Activated CD4-positive, alpha-beta T cell treated with anti-CD3 and anti-CD28 coated beads, Interleukin-2, amount 10 ng/mL, durations not matched to agents 24 days and 14 days (primary cell): Measurements from ENCODE around the gene IKZF4. TPM values are rescaled to one million over a fixed set of nuclear protein-coding genes. Genes with fewer than 3 reads are reported as not detected.
"Not testable (repeated sequence)": the region's sequence is repeated elsewhere in the genome, so short reads cannot be mapped to it uniquely, and the experiment has no call there.

Source experiments
- DNase-seq: peaks from one replicate; pipeline ENCODE4 v3.0.0; 2022
- H3K27ac Mint-ChIP-seq: one replicate; pipeline ENCODE4 v1.8.0; 2022; ENCODE audit warnings: mild to moderate bottlenecking, mixed read lengths
- H3K27me3 Mint-ChIP-seq: one replicate; pipeline ENCODE4 v1.8.0; 2022; ENCODE audit warnings: mixed read lengths
- H3K36me3 Mint-ChIP-seq: one replicate; pipeline ENCODE4 v1.8.0; 2022; ENCODE audit warnings: low read depth, mild to moderate bottlenecking, mixed read lengths
- H3K4me1 Mint-ChIP-seq: one replicate; pipeline ENCODE4 v1.8.0; 2021; ENCODE audit warnings: mixed read lengths
- H3K4me3 Mint-ChIP-seq: one replicate; pipeline ENCODE4 v1.8.0; 2022; ENCODE audit warnings: mild to moderate bottlenecking, moderate library complexity, mixed read lengths
- H3K9me3 Mint-ChIP-seq: one replicate; pipeline ENCODE4 v1.8.0; 2021; ENCODE audit warnings: mixed read lengths
- intact Hi-C: fragments of 100-400 bp; cut with micrococcal nuclease; formaldehyde crosslinking; loops from one replicate; pipeline ENCODE4 v1.15.1; 2023
- total RNA-seq: library from RNA; stranded (reverse); gene quantifications from 2 replicates; pipeline ENCODE4 v1.2.3, GENCODE V29; 2022

IKZF4 gene
- total RNA-seq: 24.3 and 26.1 TPM in 2 replicates

DNA sequence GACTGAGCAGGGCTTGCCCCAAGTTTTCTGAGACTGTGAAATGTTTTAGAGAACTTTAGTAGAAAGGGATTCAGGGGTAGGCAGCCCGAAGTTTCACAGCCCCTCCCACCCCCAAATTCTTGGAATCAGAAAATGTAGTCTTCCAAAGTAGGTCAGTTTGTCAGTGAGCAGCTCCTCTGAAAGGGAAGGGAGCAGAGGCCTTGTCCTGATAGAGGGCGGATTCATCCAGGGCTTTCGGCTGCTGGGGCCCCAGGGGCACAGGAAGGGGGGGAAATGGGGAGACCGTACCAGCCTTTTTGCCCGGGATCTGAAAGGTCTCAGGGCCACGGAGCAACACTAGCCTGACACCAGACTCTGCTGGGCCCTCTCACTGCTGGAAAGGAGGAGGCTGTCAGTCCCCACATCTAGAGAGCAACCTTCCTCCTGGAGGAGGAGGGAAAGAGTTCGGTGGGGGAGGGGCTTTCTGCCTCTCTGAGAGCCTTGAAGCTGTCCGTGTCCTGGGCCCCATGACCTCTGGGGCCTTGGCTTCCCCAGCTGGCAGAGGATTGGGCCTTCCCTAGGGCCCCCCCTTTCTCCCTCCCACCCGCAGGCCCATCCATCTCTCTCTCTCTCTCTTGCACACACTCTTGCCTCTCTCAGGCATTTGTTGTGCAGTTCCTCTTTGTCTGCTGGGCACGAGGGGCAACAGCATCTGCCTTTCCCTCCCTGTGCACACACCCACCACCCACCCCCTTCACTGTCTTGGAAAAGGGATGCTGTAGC is at the start of gene IKZF4:
IKZF4 (plus strand) TSS at position 621 of the 762 bp plus-strand sequence. CDS start 451 bp downstream, outside the sequence.
- peak within 1 kb of the TSS; percentile 100 for H3K4me3 Mint-ChIP-seq
- peak within 1 kb of the TSS; percentile 99 for H3K27ac Mint-ChIP-seq
- peak; percentile 77 for DNase-seq
- H3K4me1 Mint-ChIP-seq: peaks cover 47% of the 10 kb centered on the region
- peaks cover 24% of the 10 kb centered on the region for H3K36me3 Mint-ChIP-seq
- no peaks in the 10 kb centered on the region for H3K9me3 Mint-ChIP-seq
- intact Hi-C loops: loop anchor here (1.0 to 2.0 kb wide), 3 partner anchors 14 to 47 kb away; partner anchors contain the start of gene RPS26
- no peaks in the 10 kb centered on the region for H3K27me3 Mint-ChIP-seq

DNA sequence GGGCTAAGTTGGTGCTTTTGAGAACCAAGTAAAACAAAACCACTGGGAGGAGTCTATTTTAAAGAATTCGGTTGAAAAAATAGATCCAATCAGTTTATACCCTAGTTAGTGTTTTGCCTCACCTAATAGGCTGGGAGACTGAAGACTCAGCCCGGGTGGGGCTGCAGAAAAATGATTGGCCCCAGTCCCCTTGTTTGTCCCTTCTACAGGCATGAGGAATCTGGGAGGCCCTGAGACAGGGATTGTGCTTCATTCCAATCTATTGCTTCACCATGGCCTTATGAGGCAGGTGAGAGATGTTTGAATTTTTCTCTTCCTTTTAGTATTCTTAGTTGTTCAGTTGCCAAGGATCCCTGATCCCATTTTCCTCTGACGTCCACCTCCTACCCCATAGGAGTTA is 48.8 kb upstream of the IKZF4 start:
- intact Hi-C loops: no loop called here
- peaks cover 25% of the 10 kb centered on the region for H3K36me3 Mint-ChIP-seq
- H3K4me1 Mint-ChIP-seq: peaks cover 35% of the 10 kb centered on the region
- H3K27me3 Mint-ChIP-seq: no peaks in the 10 kb centered on the region
- H3K27ac Mint-ChIP-seq: peak overlapping the region; percentile 30
- H3K4me3 Mint-ChIP-seq: no peak overlapping the region
- H3K9me3 Mint-ChIP-seq: no peaks in the 10 kb centered on the region
- DNase-seq: no peak

DNA sequence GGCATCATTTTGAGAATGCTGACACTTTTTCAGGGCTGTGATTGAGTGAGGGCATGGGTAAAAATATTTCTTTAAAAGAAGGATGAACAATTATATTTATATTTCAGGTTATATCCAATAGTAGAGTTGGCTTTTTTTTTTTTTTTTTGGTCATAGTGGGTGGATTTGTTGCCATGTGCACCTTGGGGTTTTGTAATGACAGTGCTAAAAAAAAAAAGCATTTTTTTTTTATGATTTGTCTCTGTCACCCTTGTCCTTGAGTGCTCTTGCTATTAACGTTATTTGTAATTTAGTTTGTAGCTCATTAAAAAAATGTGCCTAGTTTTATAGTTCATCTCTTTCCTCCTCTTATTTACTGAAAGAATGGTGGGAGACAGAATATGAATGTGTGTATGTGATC is 48.4 kb upstream of the IKZF4 start:
- Mint-ChIP-seq H3K36me3 (peaks cover 25% of the 10 kb centered on the region), H3K9me3 (no peaks in the 10 kb centered on the region), H3K27me3 (no peaks in the 10 kb centered on the region), H3K4me1 (peaks cover 34% of the 10 kb centered on the region), H3K4me3 (no peak overlapping the region), H3K27ac (peak overlapping the region; percentile 30)
- DNase-seq: no peak
- intact Hi-C loops: no loop called here

DNA sequence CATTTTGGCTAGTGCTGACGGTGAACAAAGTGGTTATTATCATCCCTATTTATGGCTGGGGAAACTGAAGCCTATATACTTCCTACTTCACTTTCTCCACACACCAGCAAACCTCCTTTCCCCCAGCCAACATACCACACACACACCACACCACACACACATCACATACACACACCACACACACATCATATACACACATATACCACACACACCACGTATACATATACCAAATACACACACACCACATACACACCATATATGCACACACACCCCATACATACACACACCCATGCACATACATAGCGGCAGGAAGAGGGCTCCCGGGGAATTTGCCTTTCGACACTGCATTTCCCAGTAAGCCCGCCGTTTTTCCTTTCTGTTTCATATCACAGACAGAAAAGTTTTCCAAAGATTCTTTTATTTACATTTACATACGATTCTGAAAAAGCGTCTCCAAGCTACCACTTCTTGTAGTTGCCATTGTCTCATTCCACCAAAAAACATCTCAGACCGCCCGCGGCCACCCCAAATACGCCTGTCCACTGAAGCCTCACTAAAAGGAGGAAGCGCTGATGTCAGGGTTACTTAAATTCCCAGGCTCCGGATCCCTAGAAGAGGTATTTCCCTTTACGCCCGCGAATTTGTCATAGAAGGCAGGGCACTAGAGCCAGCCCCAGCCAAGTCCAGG is 47.8 kb upstream of the IKZF4 start:
- no peak for DNase-seq
- peaks cover 25% of the 10 kb centered on the region for H3K36me3 Mint-ChIP-seq
- peaks cover 31% of the 10 kb centered on the region for H3K4me1 Mint-ChIP-seq
- no peak overlapping the region for H3K4me3 Mint-ChIP-seq
- no peaks in the 10 kb centered on the region for H3K27me3 Mint-ChIP-seq
- H3K27ac Mint-ChIP-seq: no peak overlapping the region
- H3K9me3 Mint-ChIP-seq: no peaks in the 10 kb centered on the region
- intact Hi-C loops: loop anchor here (1.0 kb wide), 5 partner anchors 44 to 156 kb away; partner anchors contain the start of genes IKZF4, PA2G4, RPL41 and SARNP

DNA sequence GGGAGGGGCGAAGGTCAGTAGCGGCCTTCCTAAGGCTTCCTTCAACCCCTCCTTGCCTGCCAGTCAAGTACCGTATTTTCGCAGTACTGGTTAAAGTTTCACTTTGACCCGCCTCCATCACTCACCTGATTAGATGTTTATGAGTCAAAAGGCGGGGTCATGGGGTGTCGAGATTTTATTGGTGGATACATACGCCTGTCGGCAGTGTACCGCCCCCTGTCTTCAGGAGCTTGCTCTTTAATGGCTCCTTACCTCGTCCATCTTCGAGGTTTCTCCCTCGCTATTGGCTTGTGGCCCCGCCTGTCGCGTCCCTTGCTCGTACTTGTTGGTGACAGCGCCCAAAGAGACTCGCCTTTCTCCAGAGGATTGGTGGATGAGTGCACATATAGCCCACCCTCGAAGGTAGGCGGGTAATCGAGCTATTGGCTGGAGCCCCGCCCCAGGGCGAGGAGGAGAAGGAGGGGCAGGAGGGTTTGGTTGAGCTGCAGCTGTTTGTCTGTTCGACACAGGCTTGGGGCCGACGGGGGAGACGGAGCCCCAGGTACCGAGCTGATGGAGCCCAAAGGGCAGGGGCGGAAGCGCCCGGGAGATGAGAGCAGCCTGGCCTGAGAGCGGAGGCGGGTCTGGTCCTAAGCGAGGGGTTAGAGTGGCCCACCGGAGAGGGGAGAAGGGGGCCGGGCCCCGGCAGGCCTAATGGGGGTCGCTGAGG is 47.1 kb upstream of the IKZF4 start, which contains the start of gene RAB5B:
RAB5B (plus strand) TSS at position 480 of the 709 bp plus-strand sequence. CDS start 12,883 bp downstream, outside the sequence.
- no peaks in the 10 kb centered on the region for H3K27me3 Mint-ChIP-seq
- no peak within 1 kb of the TSS for H3K4me3 Mint-ChIP-seq
- peaks cover 28% of the 10 kb centered on the region for H3K4me1 Mint-ChIP-seq
- intact Hi-C loops: loop anchor here (1.0 kb wide), 7 partner anchors 7 to 156 kb away; partner anchors contain the start of genes CDK2, IKZF4, PA2G4 and PMEL
- H3K9me3 Mint-ChIP-seq: no peaks in the 10 kb centered on the region
- H3K27ac Mint-ChIP-seq: no peak within 1 kb of the TSS
- DNase-seq: peak; percentile 99
- peaks cover 21% of the 10 kb centered on the region for H3K36me3 Mint-ChIP-seq

DNA sequence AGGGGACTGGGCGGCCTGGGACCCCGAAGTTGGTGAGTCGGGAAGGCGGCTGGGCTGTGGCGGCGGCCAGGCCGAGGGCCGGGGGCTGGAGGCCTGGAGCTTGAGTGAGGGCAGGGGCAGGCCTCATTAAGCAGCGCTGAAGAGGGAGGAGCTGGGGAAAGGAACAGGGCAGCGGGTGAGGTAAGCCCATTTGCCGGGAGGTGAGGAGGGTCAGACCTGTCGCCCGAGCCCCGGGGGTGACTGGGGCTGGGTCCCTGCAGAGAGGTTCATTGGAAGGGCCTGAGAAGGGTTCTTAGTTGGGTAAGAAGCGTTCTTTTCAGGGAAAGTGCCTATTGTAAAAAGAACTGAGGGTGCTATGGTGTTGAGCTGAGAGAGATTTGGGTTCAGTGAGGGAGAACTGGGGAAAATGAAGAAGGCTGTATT is 46.5 kb upstream of the IKZF4 start:
- Mint-ChIP-seq H3K9me3 (no peaks in the 10 kb centered on the region), H3K36me3 (peaks cover 24% of the 10 kb centered on the region), H3K27me3 (no peaks in the 10 kb centered on the region), H3K4me3 (no peak overlapping the region), H3K4me1 (peaks cover 30% of the 10 kb centered on the region), H3K27ac (no peak overlapping the region)
- DNase-seq: peak; percentile 86
- intact Hi-C loops: loop anchor here (1.0 kb wide), 2 partner anchors 8 to 67 kb away; partner anchors contain the start of genes CDK2, PMEL and RPS26

DNA sequence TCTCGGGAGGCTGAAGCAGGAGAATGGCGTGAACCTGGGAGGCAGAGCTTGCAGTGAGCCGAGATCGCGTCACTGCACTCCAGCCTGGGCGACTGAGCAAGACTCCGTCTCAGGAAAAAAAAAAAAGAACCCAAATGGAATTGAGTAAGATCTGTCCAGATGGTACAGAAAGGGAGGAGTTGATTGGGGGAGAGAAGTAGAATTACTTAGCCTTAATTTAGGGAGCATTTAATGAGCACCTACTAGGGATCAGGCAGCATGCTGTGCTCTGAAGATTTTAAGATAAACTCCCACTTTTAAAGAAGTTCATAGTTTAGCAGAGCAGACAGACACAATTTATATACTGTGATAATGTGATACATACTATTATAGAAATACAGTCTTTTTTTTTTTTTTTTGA is 42.5 kb upstream of the IKZF4 start:
- Mint-ChIP-seq H3K27me3 (no peaks in the 10 kb centered on the region), H3K9me3 (no peaks in the 10 kb centered on the region), H3K4me3 (no peak overlapping the region), H3K36me3 (peaks cover 27% of the 10 kb centered on the region), H3K27ac (no peak overlapping the region), H3K4me1 (peaks cover 25% of the 10 kb centered on the region)
- DNase-seq: no peak
- intact Hi-C loops: no loop called here

DNA sequence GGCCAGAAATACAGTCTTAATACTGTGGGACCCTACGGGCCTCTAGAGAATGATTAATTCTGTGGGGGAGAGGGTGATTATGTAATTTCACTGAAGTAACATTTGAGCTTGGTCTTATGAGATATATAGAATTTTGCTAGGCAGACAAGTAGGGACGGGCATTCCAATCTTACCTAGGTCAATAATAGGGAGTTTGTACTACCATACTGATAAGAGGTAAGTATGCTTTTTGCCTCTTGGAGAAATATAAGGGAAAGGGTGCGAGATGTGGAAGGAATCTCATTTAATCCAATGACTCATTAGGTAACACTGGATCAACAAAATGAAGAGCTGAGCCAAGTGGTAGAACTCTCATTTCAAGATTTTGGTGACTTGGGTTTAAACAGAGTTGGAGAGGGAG is 41.8 kb upstream of the IKZF4 start:
- intact Hi-C loops: no loop called here
- no peaks in the 10 kb centered on the region for H3K9me3 Mint-ChIP-seq
- no peaks in the 10 kb centered on the region for H3K27me3 Mint-ChIP-seq
- no peak overlapping the region for H3K4me3 Mint-ChIP-seq
- no peak overlapping the region for H3K27ac Mint-ChIP-seq
- peaks cover 32% of the 10 kb centered on the region for H3K36me3 Mint-ChIP-seq
- no peak for DNase-seq
- peaks cover 25% of the 10 kb centered on the region for H3K4me1 Mint-ChIP-seq

DNA sequence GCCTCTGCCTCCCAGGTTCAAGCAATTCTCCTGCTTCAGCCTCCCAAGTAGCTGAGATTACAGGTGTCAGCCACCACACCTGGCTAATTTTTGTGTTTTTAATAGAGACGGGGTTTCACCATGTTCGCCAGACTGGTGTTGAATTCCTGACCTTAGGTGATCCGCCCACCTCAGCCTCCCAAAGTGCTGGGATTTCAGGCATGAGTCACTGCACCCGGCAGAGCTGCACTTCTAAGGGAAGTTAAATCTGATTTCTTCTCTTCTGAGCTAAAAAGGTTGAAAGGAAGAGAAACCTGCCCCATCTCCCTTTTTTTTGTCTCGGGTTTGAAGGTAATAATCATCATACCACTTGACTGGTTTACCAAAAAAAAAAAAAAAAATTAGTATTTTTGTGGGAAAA is 39.0 kb upstream of the IKZF4 start:
- H3K4me3 Mint-ChIP-seq, H3K9me3 Mint-ChIP-seq, intact Hi-C loops, DNase-seq, H3K27me3 Mint-ChIP-seq, H3K27ac Mint-ChIP-seq: not testable (repeated sequence)
- Mint-ChIP-seq H3K4me1 (peaks cover 18% of the 10 kb centered on the region), H3K36me3 (peaks cover 38% of the 10 kb centered on the region)

DNA sequence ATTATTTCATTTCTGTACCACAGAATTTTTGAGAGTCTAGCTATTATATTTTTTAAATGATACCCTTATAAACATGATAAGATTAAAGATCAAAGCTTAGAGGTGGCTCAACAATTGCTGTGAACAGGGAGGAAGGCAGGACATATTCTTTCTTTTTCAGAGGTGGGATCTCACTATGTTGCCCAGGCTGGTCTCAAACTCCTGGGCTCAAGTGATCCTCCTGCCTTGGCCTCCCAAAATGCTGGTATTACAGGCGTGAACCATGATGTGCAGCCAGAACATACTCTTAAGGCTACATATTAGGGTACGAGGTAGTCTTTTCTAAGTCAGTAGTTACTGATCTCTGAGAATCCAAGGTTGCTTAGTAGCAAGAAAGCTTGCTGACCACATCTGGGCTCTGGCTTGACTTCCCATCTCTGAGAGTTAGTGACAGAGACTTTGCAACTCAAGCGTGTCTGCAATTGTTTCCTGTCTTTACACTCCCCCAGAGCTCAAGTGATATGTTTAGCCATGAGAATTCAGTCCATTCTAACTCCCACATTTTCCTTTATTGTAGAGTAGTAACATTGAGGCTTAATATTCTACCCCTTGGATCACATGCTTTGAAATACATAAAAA is 38.4 kb upstream of the IKZF4 start:
- Mint-ChIP-seq H3K27me3 (no peaks in the 10 kb centered on the region), H3K36me3 (peaks cover 38% of the 10 kb centered on the region)
- intact Hi-C loops: no loop called here

DNA sequence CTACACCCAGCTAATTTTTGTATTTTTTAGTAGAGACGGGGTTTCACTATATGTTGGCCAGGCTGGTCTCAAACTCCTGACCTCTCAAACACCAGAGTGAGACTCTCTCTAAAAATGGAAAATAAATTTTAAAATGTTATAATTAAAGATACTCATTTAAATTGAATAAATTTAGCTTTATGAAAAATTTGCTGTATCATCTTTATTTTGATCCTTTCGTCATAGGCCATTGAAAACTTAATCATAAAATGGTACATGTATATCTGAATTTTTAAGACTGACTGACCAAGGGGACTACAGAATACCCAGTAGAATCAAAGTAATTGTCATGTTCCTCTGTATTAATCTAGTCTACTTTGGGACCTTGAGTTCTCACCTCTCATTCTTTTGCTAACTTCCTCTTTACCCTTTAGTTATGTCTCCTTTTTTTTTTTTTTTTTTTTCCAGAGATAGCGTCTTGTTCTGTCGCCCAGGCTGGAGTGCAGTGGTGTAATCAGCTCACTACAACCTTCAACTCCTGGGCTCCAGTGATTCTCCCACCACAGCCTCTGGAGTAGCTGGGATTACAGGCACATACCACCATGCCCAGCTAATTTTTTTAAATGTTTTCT is 37.5 kb upstream of the IKZF4 start:
- Mint-ChIP-seq H3K27me3 (no peaks in the 10 kb centered on the region), H3K27ac (no peak overlapping the region), H3K36me3 (peaks cover 40% of the 10 kb centered on the region), H3K4me1 (peaks cover 13% of the 10 kb centered on the region), H3K9me3 (no peaks in the 10 kb centered on the region), H3K4me3 (no peak overlapping the region)
- intact Hi-C loops: no loop called here
- DNase-seq: no peak

More for the DNA sequence above, 38.4 kb upstream of the IKZF4 start:
- H3K9me3 Mint-ChIP-seq: no peaks in the 10 kb centered on the region
- DNase-seq: no peak
- no peak overlapping the region for H3K27ac Mint-ChIP-seq
- no peak overlapping the region for H3K4me3 Mint-ChIP-seq
- H3K4me1 Mint-ChIP-seq: peaks cover 18% of the 10 kb centered on the region

DNA sequence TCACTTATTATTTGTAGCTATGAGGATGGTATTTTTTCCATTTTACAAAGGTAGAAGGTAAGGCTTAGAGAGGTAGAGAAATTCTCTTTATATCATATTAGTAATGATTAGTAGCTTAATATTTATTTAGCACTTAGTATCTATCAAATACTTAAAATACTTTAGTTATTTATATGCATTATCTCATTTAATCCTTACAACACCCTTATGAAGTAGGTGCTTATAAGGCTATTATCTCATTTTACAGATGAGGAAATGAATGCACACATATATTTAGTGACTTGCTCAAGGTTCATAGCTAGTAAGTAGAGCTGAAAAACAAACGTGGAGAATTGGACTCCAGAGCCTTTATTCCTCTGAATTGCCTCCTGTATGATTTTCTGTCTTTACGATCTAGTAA is 36.0 kb upstream of the IKZF4 start:
- no peak overlapping the region for H3K4me3 Mint-ChIP-seq
- peaks cover 8% of the 10 kb centered on the region for H3K4me1 Mint-ChIP-seq
- H3K27me3 Mint-ChIP-seq: no peaks in the 10 kb centered on the region
- H3K36me3 Mint-ChIP-seq: peaks cover 48% of the 10 kb centered on the region
- H3K9me3 Mint-ChIP-seq: no peaks in the 10 kb centered on the region
- intact Hi-C loops: no loop called here
- no peak for DNase-seq
- no peak overlapping the region for H3K27ac Mint-ChIP-seq

DNA sequence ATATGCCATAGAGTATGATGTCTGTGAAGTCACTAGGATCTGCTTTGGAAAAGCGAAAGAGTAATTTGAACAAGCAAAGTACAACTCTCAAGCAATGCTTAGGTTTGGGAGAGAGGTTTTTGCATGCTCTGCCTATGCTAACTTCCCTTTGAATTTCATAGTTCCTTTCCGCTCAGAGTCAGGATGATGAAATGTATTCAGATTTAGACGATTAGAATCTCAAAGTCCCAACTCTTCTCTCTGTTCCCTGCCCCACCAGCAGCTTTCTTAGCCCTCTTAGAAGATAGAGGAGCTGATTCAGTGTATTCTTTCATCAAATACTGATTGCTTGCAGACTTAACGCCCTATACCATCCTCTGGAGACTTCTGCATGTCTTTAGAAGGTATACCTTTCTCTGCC is 35.5 kb upstream of the IKZF4 start:
- no peak for DNase-seq
- Mint-ChIP-seq H3K9me3 (no peaks in the 10 kb centered on the region), H3K4me1 (peaks cover 5% of the 10 kb centered on the region), H3K27me3 (no peaks in the 10 kb centered on the region), H3K4me3 (no peak overlapping the region), H3K27ac (no peak overlapping the region), H3K36me3 (peaks cover 49% of the 10 kb centered on the region)
- intact Hi-C loops: no loop called here
